ENCODE results near the gene NDUFA8. TPM values are rescaled to one million over a fixed set of nuclear protein-coding genes. Genes with fewer than 3 reads are reported as not detected.
A peak's percentile ranks its signal among the peaks of the same experiment; 100 is the strongest.

Gene NDUFA8
- total and polyA plus RNA-seq, 10 donors: 27.8 to 72.7 (median 29.8) TPM

DNA sequence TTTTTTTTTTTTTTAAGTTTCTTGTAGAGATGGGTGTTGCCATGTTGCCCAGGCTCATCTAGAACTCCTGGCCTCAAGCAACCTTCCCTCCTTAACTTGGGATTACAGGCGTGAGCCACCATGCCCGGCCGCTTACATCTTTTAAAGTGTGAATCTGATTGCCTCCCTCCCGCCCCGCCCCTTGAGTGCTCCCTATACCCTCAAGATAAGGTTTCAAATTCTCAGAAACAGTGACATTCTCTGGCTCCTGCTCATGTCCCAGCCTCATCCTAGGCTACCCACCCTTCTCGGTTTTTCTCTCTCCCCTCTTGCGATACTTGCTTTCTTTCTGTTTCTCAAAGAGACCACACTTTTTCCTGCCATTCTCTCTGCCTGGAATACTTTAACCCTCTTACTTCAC is 12.6 kb upstream of the NDUFA8 start:
- WGBS, 5 donors: 91 to 95% (median 93%) methylated on average over 7 of the region's 7 CpGs
- Histone ChIP-seq H3K4me3 (no peak overlapping the region), H3K4me1 (no peaks in the 10 kb centered on the region), H3K36me3 (no peaks in the 10 kb centered on the region), H3K27ac (no peak overlapping the region), H3K27me3 (replicated peaks in 1 of 7) (peaks cover 0 to 39% (median 0%) of the 10 kb centered on the region in 7 donors), H3K9me3 (no peaks in the 10 kb centered on the region)
- intact Hi-C loops (cut with DNase I; ENCODE audit: low total_unique reads): no loop called here
- no peak for DNase-seq
- TF ChIP-seq, protein P1, sequence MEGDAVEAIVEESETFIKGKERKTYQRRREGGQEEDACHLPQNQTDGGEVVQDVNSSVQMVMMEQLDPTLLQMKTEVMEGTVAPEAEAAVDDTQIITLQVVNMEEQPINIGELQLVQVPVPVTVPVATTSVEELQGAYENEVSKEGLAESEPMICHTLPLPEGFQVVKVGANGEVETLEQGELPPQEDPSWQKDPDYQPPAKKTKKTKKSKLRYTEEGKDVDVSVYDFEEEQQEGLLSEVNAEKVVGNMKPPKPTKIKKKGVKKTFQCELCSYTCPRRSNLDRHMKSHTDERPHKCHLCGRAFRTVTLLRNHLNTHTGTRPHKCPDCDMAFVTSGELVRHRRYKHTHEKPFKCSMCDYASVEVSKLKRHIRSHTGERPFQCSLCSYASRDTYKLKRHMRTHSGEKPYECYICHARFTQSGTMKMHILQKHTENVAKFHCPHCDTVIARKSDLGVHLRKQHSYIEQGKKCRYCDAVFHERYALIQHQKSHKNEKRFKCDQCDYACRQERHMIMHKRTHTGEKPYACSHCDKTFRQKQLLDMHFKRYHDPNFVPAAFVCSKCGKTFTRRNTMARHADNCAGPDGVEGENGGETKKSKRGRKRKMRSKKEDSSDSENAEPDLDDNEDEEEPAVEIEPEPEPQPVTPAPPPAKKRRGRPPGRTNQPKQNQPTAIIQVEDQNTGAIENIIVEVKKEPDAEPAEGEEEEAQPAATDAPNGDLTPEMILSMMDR (IDR thresholded peaks at IDR 0.05 in 8 of 11, conservative IDR thresholded peaks at IDR 0.05 in 3 of 11): no peak
- no peak for TF ChIP-seq POLR2A (IDR thresholded peaks at IDR 0.05)
- TF ChIP-seq POLR2AphosphoS5 (IDR thresholded peaks at IDR 0.05): no peak

DNA sequence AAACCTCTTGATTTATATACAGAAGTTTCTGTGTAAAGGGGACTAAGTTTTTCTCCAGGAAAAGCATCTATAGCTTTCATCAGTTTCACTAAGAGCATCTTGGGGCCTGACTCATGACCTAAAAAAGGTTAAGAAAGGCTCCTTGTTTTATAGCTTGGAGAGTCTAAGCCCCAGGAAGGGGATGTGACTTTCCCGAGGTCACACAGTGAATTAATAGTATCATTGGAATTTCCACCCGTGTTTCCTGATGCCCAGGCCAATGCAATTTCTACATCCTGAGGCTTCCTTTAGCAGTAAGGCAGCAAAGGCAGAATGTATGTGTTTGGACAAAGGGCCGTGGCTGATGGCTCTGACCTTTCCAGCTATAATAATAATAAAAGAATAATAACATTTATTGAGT is 8.8 kb upstream of the NDUFA8 start:
- Histone ChIP-seq H3K4me1 (no peaks in the 10 kb centered on the region), H3K4me3 (no peak overlapping the region), H3K36me3 (no peaks in the 10 kb centered on the region), H3K27ac (peak overlapping the region in 3 of 8 donors; percentile 19 to 37 (median 32)), H3K27me3 (replicated peaks in 1 of 7) (peaks cover 0 to 22% (median 0%) of the 10 kb centered on the region in 7 donors), H3K9me3 (no peaks in the 10 kb centered on the region)
- TF ChIP-seq POLR2A (IDR thresholded peaks at IDR 0.05): no peak
- TF ChIP-seq POLR2AphosphoS5 (IDR thresholded peaks at IDR 0.05): no peak
- TF ChIP-seq, protein P1 (IDR thresholded peaks at IDR 0.05 in 8 of 11, conservative IDR thresholded peaks at IDR 0.05 in 3 of 11): no peak
- DNase-seq: no peak
- WGBS, 5 donors: 32 to 67% (median 55%) methylated on average over 3 of the region's 3 CpGs
- intact Hi-C loops (cut with DNase I; ENCODE audit: low total_unique reads): no loop called here

DNA sequence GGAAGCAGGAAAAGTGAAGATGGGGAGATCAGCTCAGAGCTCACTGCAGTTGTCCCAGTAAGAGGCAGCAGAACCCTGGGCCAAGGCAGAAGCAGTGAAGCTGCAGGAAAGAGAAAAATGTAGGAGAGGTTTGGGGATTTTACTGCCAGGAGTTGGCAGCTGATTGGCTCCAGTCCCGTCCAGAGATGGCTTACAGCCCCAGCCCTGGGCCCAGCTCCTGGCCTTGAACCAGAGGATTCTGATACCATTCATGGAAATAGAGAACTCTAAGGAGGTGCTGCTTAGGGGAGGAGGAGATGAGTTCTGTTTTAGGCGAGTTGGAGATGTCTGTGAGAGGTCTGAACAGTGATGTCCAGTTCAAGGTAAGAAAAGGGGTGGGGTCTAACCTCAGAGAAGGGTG is 4.7 kb upstream of the NDUFA8 start:
- no peak overlapping the region for H3K4me3 ChIP-seq
- no peak for TF ChIP-seq POLR2A (IDR thresholded peaks at IDR 0.05)
- TF ChIP-seq, protein P1 (IDR thresholded peaks at IDR 0.05 in 8 of 11, conservative IDR thresholded peaks at IDR 0.05 in 3 of 11): no peak
- no peak for TF ChIP-seq POLR2AphosphoS5 (IDR thresholded peaks at IDR 0.05)
- WGBS, 5 donors: 41 to 56% (median 49%) methylated on average over 2 of the region's 2 CpGs
- no peak overlapping the region for H3K27ac ChIP-seq
- no peaks in the 10 kb centered on the region for H3K36me3 ChIP-seq
- no peak for DNase-seq
- H3K4me1 ChIP-seq: peaks cover 4 to 8% (median 6%) of the 10 kb centered on the region in 6 donors
- intact Hi-C loops (cut with DNase I; ENCODE audit: low total_unique reads): no loop called here
- H3K9me3 ChIP-seq: peaks cover 0 to 12% (median 8%) of the 10 kb centered on the region in 8 donors
- no peaks in the 10 kb centered on the region for H3K27me3 ChIP-seq (replicated peaks in 1 of 7)

DNA sequence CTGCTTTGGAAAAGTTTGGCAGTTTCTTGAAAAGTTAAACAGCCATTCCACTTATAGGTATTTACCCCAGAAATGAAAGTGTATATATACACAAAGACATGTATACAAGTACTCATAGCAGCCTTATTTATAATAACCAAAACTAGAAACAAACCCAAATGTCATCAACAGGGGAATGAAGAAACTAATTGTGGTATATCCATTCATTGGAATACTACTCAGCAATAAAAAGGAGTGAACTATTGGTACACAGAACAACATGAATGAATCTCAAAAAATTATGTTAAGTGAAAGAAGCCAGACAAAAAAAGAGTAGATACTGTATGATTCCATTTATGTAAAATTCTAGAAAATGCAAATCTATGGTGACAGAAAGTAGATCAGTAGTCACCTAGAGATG is 2.8 kb upstream of the NDUFA8 start:
- Histone ChIP-seq H3K9me3 (peaks cover 0 to 12% (median 8%) of the 10 kb centered on the region in 8 donors), H3K27me3 (replicated peaks in 1 of 7) (no peaks in the 10 kb centered on the region), H3K27ac (no peak overlapping the region), H3K4me1 (peaks cover 19 to 26% (median 23%) of the 10 kb centered on the region in 6 donors), H3K36me3 (no peaks in the 10 kb centered on the region), H3K4me3 (no peak overlapping the region)
- intact Hi-C loops (cut with DNase I; ENCODE audit: low total_unique reads): no loop called here
- TF ChIP-seq POLR2AphosphoS5 (IDR thresholded peaks at IDR 0.05) (no peak), POLR2A (IDR thresholded peaks at IDR 0.05) (no peak)
- TF ChIP-seq, protein P1 (IDR thresholded peaks at IDR 0.05 in 8 of 11, conservative IDR thresholded peaks at IDR 0.05 in 3 of 11): no peak
- no peak for DNase-seq
